Measurements from ENCODE around the gene ASNSD1. TPM values are rescaled to one million over a fixed set of nuclear protein-coding genes. Genes with fewer than 3 reads are reported as not detected.

Gene ASNSD1
- total and polyA plus RNA-seq, 2 of the 8 experiments (the other 6 are each of a cell fraction or from before 2014, with no cell fraction given), result 14.1 to 44.8 TPM

DNA sequence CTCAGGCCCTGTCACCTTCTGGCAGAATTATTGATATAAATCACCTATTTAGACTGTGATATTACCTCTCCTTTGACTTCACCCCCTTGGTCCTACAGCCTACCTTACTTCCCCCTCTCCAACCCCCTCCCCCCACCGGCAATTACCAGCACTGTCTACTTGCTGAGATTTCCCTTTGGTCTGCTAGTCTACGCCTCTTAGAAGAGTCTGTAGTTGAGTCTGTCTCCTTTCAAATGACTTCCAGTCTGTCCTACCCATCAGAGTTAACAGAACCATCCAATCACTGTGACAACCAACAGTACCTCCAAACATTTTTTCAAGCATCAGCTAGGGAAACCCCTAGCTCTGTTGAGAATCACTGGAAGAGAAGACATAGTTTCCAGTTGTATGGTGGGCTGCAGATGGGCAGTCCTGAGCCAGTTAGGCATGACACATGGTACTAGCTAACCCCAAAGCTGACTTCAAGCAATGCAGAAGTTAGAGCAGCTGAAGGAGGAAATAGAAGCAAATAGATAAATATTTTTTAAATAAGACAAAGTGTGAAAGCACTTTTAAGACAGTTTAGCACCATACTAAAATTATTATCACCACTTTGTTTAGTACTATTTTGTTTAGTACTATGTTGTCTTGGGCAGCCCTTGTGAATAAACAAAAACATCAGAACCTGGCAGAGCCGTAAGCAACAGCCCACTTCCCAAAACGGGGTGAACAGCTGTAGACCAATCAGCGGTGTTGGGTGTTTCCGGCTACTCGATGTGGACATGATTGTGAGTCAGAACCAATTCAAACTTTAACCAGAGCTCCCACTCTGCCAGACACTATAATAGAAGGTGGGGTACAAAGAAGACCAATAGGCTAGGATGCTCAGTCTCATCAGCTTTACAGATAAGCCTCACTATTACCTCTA is 2.7 kb upstream of the ASNSD1 start (continued):
- TF ChIP-seq HDAC2 (IDR thresholded peaks at IDR 0.05; ENCODE audit: borderline replicate concordance in 1 of 2, low read depth in 2 of 2, low read length in 2 of 2), result no peak
- TF ChIP-seq KDM4A (IDR thresholded peaks at IDR 0.05; ENCODE audit: low read depth, low read length, severe bottlenecking), result no peak
- no peak for TF ChIP-seq CTBP2 (IDR thresholded peaks at IDR 0.05; ENCODE audit: borderline replicate concordance, insufficient read depth, insufficient read length, low read length)
- TF ChIP-seq CREB1 (IDR thresholded peaks at IDR 0.05), result no peak
- TF ChIP-seq TBP (IDR thresholded peaks at IDR 0.05; ENCODE audit: low read depth, low read length), result no peak
- no peak for TF ChIP-seq GABPA (IDR thresholded peaks at IDR 0.05; ENCODE audit: borderline replicate concordance, insufficient read depth, low read length)
- no peak for TF ChIP-seq ZNF274 (IDR thresholded peaks at IDR 0.05; ENCODE audit: borderline replicate concordance, extremely low read depth, low read length)
- TF ChIP-seq SUZ12 (IDR thresholded peaks at IDR 0.05; ENCODE audit: low read length), result no peak
- TF ChIP-seq SP2 (IDR thresholded peaks at IDR 0.05; ENCODE audit: low read length), result no peak
